Kidney (tissue), 14 donors: ENCODE data around the gene PSMA6. TPM values are rescaled to one million over a fixed set of nuclear protein-coding genes. Genes with fewer than 3 reads are reported as not detected.

Experiments used
- DNase-seq, 5 donors: peaks; one replicate each; pipeline ENCODE4 v3.0.0-alpha.2; 2013 to 2020
- FAIRE-seq: peaks from 2 replicates; lab custom pipeline; 2012; peaks lifted over from hg19 to GRCh38; lab: Jason Lieb, UNC
- H3K27ac ChIP-seq, 2 donors: one replicate each; pipeline ENCODE4 v1.7.0; 2013; ENCODE audit warnings: low read depth in 2 of 2, low read length in 2 of 2, inconsistent platforms in 1 of 2
- H3K27me3 ChIP-seq: one replicate; pipeline ENCODE4 v1.7.1; 2013; ENCODE audit warnings: low read length, inconsistent platforms; ENCODE audit not compliant: control insufficient read depth, insufficient read depth
- H3K36me3 ChIP-seq, 3 donors: one replicate each; pipeline versions ENCODE4 v1.7.0 to v1.7.1; 2013; ENCODE audit warnings: low read length in 3 of 3, control low read depth in 1 of 3, inconsistent platforms in 1 of 3; ENCODE audit not compliant: insufficient read depth in 3 of 3, control insufficient read depth in 2 of 3
- H3K4me1 ChIP-seq, 3 donors: one replicate each; pipeline versions ENCODE4 v1.7.0 to v1.7.1; 2013; ENCODE audit warnings: low read length in 3 of 3, inconsistent platforms in 1 of 3, low read depth in 1 of 3; ENCODE audit not compliant: control insufficient read depth in 2 of 3, insufficient read depth in 2 of 3
- H3K4me3 ChIP-seq, 3 donors: one replicate each; pipeline versions ENCODE4 v1.7.0 to v1.8.1; 2013; ENCODE audit warnings: low read length in 3 of 3, control low read depth in 1 of 3, inconsistent platforms in 1 of 3
- H3K9ac ChIP-seq, 3 donors: one replicate each; pipeline versions ENCODE4 v1.7.0 to v1.7.1; 2013; ENCODE audit warnings: low read length in 3 of 3, control low read depth in 1 of 3, inconsistent platforms in 1 of 3
- H3K9me3 ChIP-seq, 3 donors: one replicate each; pipeline versions ENCODE4 v1.7.0 to v1.7.1; 2013; ENCODE audit warnings: low read length in 3 of 3, control low read depth in 1 of 3, inconsistent platforms in 1 of 3; ENCODE audit not compliant: control insufficient read depth in 2 of 3, insufficient read depth in 1 of 3
- intact Hi-C: fragments of 100-400 bp; cut with DNase I; formaldehyde crosslinking; loops from one replicate; pipeline ENCODE4 v1.11.1; 2022
- polyA plus RNA-seq: library from polyadenylated mRNA; stranded (reverse); fragments of 350-450 nt; fragmentation: Illumina TruSeq; extraction: RNeasy Lipid Tissue Mini Kit (QIAGEN cat#74804); gene quantifications from one replicate; pipeline ENCODE4 v1.2.3, GENCODE V29; 2014; ENCODE audit warnings: low read depth, low replicate concordance; ENCODE audit not compliant: insufficient read depth
- total RNA-seq: library from RNA; stranded (reverse); fragmentation: NEBNext Ultra II Directional; extraction: Animal tissue kit (Norgen Biotek cat#: 25700); gene quantifications from one replicate; pipeline ENCODE4 v1.2.1, GENCODE V29; 2021
- TF ChIP-seq, protein P1 (sequence below): IDR thresholded peaks from 3 replicates; pipeline ENCODE4 v1.5.1; 2012; ENCODE audit warnings: mild to moderate bottlenecking, moderate library complexity, borderline replicate concordance; ENCODE audit not compliant: insufficient read depth; ENCODE audit errors: extremely low read depth
- donor health status: control.
- donor health status: control.
- donor health status: control.
- donor health status: control.
- donor health status: control.
- donor health status: DM: yes; HTN: yes; CAD: no.
- donor health status: Normal renal cell carcinoma (clear cell type).

Gene PSMA6
- total and polyA plus RNA-seq, 2 donors from 2014 or later = 127 to 174 TPM

DNA sequence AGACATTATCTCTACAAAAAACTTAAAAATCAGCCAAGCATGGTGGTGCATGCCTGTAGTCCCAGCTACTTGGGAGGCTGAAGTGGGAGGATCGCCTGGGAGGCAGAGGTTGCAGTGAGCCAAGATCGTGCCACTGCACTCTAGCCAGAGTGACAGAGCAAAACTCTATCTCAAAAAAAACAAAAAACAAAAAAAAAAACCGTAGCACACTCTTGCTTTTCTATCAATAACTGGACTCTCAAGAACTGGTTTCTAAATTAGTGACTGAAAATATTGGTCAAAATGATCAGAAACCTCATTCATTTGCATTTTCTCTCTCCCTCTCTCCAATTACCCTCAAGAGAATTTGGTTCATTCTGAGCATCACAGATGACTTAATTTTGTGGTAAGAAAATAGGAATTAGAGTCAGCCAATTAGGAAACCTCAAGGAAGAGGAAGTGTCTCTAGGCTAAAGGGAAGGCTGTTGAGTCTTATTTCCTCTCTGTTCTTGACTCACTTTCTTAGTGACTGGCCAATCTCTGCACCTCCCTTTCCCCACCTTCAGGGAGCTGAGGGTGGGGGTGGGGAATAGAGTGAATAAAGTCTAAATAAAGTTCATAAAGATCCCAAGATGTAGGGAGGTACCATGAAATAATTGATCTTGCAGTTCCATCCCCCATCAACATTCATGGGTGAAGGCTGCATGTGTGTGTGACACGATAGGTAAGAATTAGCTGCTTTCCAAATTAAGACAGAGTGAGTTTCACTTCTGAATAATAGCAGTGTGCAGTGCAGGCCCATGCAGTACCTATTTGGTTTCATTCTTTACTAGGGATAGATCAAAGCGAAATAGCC lies 6.8 kb upstream of the PSMA6 start:
- TF ChIP-seq, protein P1, sequence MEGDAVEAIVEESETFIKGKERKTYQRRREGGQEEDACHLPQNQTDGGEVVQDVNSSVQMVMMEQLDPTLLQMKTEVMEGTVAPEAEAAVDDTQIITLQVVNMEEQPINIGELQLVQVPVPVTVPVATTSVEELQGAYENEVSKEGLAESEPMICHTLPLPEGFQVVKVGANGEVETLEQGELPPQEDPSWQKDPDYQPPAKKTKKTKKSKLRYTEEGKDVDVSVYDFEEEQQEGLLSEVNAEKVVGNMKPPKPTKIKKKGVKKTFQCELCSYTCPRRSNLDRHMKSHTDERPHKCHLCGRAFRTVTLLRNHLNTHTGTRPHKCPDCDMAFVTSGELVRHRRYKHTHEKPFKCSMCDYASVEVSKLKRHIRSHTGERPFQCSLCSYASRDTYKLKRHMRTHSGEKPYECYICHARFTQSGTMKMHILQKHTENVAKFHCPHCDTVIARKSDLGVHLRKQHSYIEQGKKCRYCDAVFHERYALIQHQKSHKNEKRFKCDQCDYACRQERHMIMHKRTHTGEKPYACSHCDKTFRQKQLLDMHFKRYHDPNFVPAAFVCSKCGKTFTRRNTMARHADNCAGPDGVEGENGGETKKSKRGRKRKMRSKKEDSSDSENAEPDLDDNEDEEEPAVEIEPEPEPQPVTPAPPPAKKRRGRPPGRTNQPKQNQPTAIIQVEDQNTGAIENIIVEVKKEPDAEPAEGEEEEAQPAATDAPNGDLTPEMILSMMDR = no peak
- H3K9ac ChIP-seq = no peak overlapping the region
- FAIRE-seq (no peak), DNase-seq (no peak)
- H3K4me3 ChIP-seq = no peak overlapping the region
- H3K9me3 ChIP-seq = no peaks in the 10 kb centered on the region
- peaks cover 0 to 2% (median 0%) of the 10 kb centered on the region in 3 donors for H3K4me1 ChIP-seq
- intact Hi-C loops = no loop called here
- H3K36me3 ChIP-seq = peaks cover 0 to 2% (median 0%) of the 10 kb centered on the region in 3 donors
- no peak overlapping the region for H3K27ac ChIP-seq
- no peaks in the 10 kb centered on the region for H3K27me3 ChIP-seq

DNA sequence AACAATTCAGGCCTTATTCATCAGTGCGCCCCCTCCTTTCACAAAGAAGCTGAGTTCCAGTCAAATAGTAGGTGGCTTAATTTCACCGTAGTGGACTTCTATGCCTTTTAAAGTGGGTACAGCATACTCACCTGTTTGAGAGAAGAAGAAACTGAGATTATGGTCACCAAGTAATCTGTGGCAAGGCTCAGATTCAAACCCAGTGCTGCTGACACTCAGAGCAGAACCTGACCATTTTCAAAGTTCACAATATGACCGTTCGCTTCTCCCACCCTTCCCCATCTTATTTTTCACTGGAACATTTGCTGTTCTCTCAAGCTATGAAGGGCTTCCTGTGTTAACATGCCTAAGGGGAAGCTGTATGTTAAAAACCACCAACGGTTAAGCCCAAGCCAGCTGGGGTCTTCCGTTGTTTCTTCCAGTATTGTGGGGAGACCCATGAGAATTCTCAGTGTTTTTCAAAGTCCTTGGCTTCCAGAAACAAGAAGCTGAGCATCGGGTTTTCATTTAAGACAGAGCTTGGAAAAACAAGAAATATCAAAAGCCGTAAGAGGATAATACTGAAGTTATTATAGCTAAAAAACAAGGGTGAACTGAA lies 6.1 kb upstream of the PSMA6 start:
- Histone ChIP-seq H3K27ac (no peak overlapping the region), H3K4me1 (peaks cover 0 to 2% (median 0%) of the 10 kb centered on the region in 3 donors), H3K9me3 (no peaks in the 10 kb centered on the region), H3K36me3 (peaks cover 0 to 2% (median 0%) of the 10 kb centered on the region in 3 donors), H3K9ac (no peak overlapping the region), H3K27me3 (no peaks in the 10 kb centered on the region), H3K4me3 (no peak overlapping the region)
- DNase-seq (no peak), FAIRE-seq (no peak)
- TF ChIP-seq, protein P1 = no peak
- intact Hi-C loops = no loop called here

DNA sequence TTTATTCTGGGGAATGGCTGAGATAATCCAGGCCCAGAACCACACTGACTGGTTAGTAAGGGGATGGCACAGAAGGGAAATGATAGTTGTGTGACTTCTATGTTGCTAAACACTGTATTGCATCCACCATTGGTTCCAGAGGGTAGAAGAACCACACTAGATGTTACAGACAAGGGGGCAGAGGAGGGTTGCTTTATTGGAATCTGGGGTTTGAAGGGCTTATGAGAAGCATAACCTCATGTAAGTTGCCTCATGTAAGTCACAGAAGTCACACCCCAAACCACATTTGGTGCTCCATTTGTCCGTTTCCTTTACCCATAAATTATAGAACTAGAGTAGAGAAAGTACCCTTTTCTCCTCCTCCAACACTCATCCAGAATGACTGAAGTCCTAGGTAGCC lies 5.5 kb upstream of the PSMA6 start:
- H3K36me3 ChIP-seq = peaks cover 0 to 2% (median 0%) of the 10 kb centered on the region in 3 donors
- no peak overlapping the region for H3K27ac ChIP-seq
- FAIRE-seq = no peak
- H3K4me3 ChIP-seq = no peak overlapping the region
- H3K27me3 ChIP-seq = no peaks in the 10 kb centered on the region
- no peaks in the 10 kb centered on the region for H3K9me3 ChIP-seq
- peaks cover 0 to 2% (median 0%) of the 10 kb centered on the region in 3 donors for H3K4me1 ChIP-seq
- TF ChIP-seq, protein P1 = no peak
- intact Hi-C loops = no loop called here
- DNase-seq = no peak
- H3K9ac ChIP-seq = no peak overlapping the region
